GM23338 (cell line): ENCODE measurements around the gene FRYL. TPM values are rescaled to one million over a fixed set of nuclear protein-coding genes. Genes with fewer than 3 reads are reported as not detected.

Experiments
- ATAC-seq: fragments of 200-7000 bp; cut with Tn5 transposase; 3 replicates; pipeline ENCODE4 v1.9.1; 2020
- DNase-seq: peaks from one replicate; pipeline ENCODE4 v3.0.0-alpha.2; 2015; ENCODE audit warnings: low spot score
- H2AFZ ChIP-seq: fragments of 200-600 bp; sonication (generic); 2 replicates; pipeline ENCODE4 v1.8.0; 2016; ENCODE audit warnings: antibody characterized with exemption, mild to moderate bottlenecking, moderate library complexity
- H3F3A ChIP-seq: fragments of 200-600 bp; sonication (generic); replicated peaks from 2 replicates; pipeline ENCODE4 v1.8.0; 2017; ENCODE audit warnings: antibody characterized with exemption, mixed run types, low read depth
- H3K27ac ChIP-seq: fragments of 200-600 bp; sonication (generic); 2 replicates; pipeline ENCODE4 v1.6.1; 2016; ENCODE audit warnings: low read depth
- H3K27me3 ChIP-seq: fragments of 200-600 bp; sonication (generic); 2 replicates; pipeline ENCODE4 v1.8.0; 2016; ENCODE audit warnings: mild to moderate bottlenecking, mixed run types, moderate library complexity; ENCODE audit not compliant: insufficient read depth
- H3K36me3 ChIP-seq: fragments of 200-600 bp; sonication (generic); 2 replicates; pipeline ENCODE4 v1.8.0; 2016; ENCODE audit warnings: mild to moderate bottlenecking; ENCODE audit not compliant: insufficient read depth
- H3K4me1 ChIP-seq: fragments of 200-600 bp; sonication (generic); 2 replicates; pipeline ENCODE4 v1.8.0; 2016; ENCODE audit warnings: mild to moderate bottlenecking, moderate library complexity; ENCODE audit not compliant: insufficient read depth
- H3K4me2 ChIP-seq: fragments of 200-600 bp; sonication (generic); 2 replicates; pipeline ENCODE4 v1.7.1; 2017; ENCODE audit warnings: mixed run types
- H3K4me3 ChIP-seq: fragments of 200-600 bp; sonication (generic); 2 replicates; pipeline ENCODE4 v1.6.1; 2016; ENCODE audit warnings: mixed run types
- H3K79me2 ChIP-seq: fragments of 200-600 bp; sonication (generic); replicated peaks from 2 replicates; pipeline ENCODE4 v1.8.0; 2017; ENCODE audit warnings: mild to moderate bottlenecking; ENCODE audit not compliant: insufficient read depth
- H3K9me2 ChIP-seq: fragments of 200-600 bp; sonication (generic); 2 replicates; pipeline ENCODE4 v1.8.0; 2017; ENCODE audit not compliant: insufficient read depth
- H4K20me1 ChIP-seq: fragments of 200-600 bp; sonication (generic); replicated peaks from 2 replicates; pipeline ENCODE4 v1.8.0; 2017; ENCODE audit warnings: mild to moderate bottlenecking; ENCODE audit not compliant: insufficient read depth
- H3K27ac Mint-ChIP-seq: 2 replicates; pipeline ENCODE4 v1.8.0; 2020; ENCODE audit warnings: inconsistent platforms, mild to moderate bottlenecking, moderate library complexity, mixed read lengths
- H3K27me3 Mint-ChIP-seq: 3 replicates; pipeline ENCODE4 v1.8.0; 2022; ENCODE audit warnings: low read depth, mild to moderate bottlenecking, moderate library complexity, mixed read lengths, inconsistent platforms; ENCODE audit not compliant: insufficient read depth, poor library complexity
- H3K36me3 Mint-ChIP-seq: 3 replicates; pipeline ENCODE4 v1.8.0; 2021; ENCODE audit warnings: low read depth, mild to moderate bottlenecking, inconsistent platforms, moderate library complexity, mixed read lengths
- H3K4me1 Mint-ChIP-seq: 3 replicates; pipeline ENCODE4 v1.8.0; 2020; ENCODE audit warnings: mild to moderate bottlenecking, inconsistent platforms, mixed read lengths
- H3K4me3 Mint-ChIP-seq: 3 replicates; pipeline ENCODE4 v1.8.0; 2021; ENCODE audit warnings: moderate library complexity, mild to moderate bottlenecking, inconsistent platforms, mixed read lengths
- H3K9me3 Mint-ChIP-seq: 3 replicates; pipeline ENCODE4 v1.8.0; 2020; ENCODE audit warnings: moderate library complexity, mild to moderate bottlenecking, inconsistent platforms, mixed read lengths
- CREB1 ChIP-seq: fragments of 250-450 bp; sonication (Bioruptor Pico); IDR thresholded peaks from 2 replicates; pipeline ENCODE4 v1.5.0; 2020; ENCODE audit warnings: low read depth, mild to moderate bottlenecking, moderate library complexity
- CTCF ChIP-seq, 2 experiments: fragments of 200-600 bp in 1 of 2; sonication (generic) in 1 of 2; conservative IDR thresholded peaks; 2 replicates each; pipeline versions ENCODE4 v1.5.1 to v1.6.1; 2016 to 2017; ENCODE audit warnings: antibody characterized with exemption in 2 of 2, low read depth in 2 of 2, mild to moderate bottlenecking in 2 of 2, moderate library complexity in 1 of 2
- EZH2 ChIP-seq: fragments of 200-600 bp; sonication (generic); IDR thresholded peaks from one replicate; pipeline ENCODE4 v1.8.0; 2017; ENCODE audit warnings: antibody characterized with exemption, mild to moderate bottlenecking, low read depth; ENCODE audit not compliant: unreplicated experiment
- EZH2phosphoT487 ChIP-seq: fragments of 200-600 bp; sonication (generic); IDR thresholded peaks from one replicate; pipeline ENCODE4 v1.8.1; 2018; ENCODE audit warnings: antibody characterized with exemption; ENCODE audit not compliant: unreplicated experiment
- JUNB ChIP-seq: IDR thresholded peaks from one replicate; pipeline ENCODE4 v1.6.1; 2016; ENCODE audit warnings: antibody characterized with exemption; ENCODE audit not compliant: unreplicated experiment
- NANOG ChIP-seq: IDR thresholded peaks from 2 replicates; pipeline ENCODE4 v1.6.1; 2016; ENCODE audit warnings: antibody characterized with exemption, borderline replicate concordance
- POLR2AphosphoS5 ChIP-seq: IDR thresholded peaks from 2 replicates; pipeline ENCODE4 v1.6.1; 2016; ENCODE audit warnings: antibody characterized with exemption, low read depth
- REST ChIP-seq: IDR thresholded peaks from one replicate; pipeline ENCODE4 v1.6.1; 2018; ENCODE audit warnings: antibody characterized with exemption; ENCODE audit not compliant: unreplicated experiment
- STAT1 ChIP-seq: IDR thresholded peaks from one replicate; pipeline ENCODE4 v1.6.1; 2016; ENCODE audit warnings: antibody characterized with exemption; ENCODE audit not compliant: unreplicated experiment
- ZNF114 ChIP-seq: fragments of 250-450 bp; sonication (Bioruptor Pico); IDR thresholded peaks from 2 replicates; pipeline ENCODE4 v1.5.0; 2020; ENCODE audit warnings: mild to moderate bottlenecking, moderate library complexity
- ZNF331 ChIP-seq: fragments of 250-450 bp; sonication (Bioruptor Pico); IDR thresholded peaks from 2 replicates; pipeline ENCODE4 v1.5.0; 2020; ENCODE audit warnings: low read depth, mild to moderate bottlenecking, moderate library complexity
- polyA plus RNA-seq: library from polyadenylated mRNA; unstranded; fragments of >200 nt; fragmentation: Nextera tagmentation; extraction: Ambion mirVana; gene quantifications from 2 replicates; pipeline ENCODE4 v1.2.1, GENCODE V29; 2016
- total RNA-seq: library from RNA; depleted of rRNA; stranded (reverse); fragments of >200 nt; shearing (Covaris generic); gene quantifications from 2 replicates; pipeline ENCODE4 v1.2.3, GENCODE V29; 2014
- TF ChIP-seq, protein P1 (sequence below): fragments of 250-450 bp; sonication (Bioruptor Pico); IDR thresholded peaks from 2 replicates; pipeline ENCODE4 v1.5.0; 2020; ENCODE audit warnings: mild to moderate bottlenecking, moderate library complexity
- TF ChIP-seq, protein P2 (sequence below): IDR thresholded peaks from 2 replicates; pipeline ENCODE4 v1.6.1; 2016; ENCODE audit warnings: antibody characterized with exemption

Gene FRYL
- total and polyA plus RNA-seq, 2 experiments from 2014 or later, result 30.7 to 53.3 TPM

DNA sequence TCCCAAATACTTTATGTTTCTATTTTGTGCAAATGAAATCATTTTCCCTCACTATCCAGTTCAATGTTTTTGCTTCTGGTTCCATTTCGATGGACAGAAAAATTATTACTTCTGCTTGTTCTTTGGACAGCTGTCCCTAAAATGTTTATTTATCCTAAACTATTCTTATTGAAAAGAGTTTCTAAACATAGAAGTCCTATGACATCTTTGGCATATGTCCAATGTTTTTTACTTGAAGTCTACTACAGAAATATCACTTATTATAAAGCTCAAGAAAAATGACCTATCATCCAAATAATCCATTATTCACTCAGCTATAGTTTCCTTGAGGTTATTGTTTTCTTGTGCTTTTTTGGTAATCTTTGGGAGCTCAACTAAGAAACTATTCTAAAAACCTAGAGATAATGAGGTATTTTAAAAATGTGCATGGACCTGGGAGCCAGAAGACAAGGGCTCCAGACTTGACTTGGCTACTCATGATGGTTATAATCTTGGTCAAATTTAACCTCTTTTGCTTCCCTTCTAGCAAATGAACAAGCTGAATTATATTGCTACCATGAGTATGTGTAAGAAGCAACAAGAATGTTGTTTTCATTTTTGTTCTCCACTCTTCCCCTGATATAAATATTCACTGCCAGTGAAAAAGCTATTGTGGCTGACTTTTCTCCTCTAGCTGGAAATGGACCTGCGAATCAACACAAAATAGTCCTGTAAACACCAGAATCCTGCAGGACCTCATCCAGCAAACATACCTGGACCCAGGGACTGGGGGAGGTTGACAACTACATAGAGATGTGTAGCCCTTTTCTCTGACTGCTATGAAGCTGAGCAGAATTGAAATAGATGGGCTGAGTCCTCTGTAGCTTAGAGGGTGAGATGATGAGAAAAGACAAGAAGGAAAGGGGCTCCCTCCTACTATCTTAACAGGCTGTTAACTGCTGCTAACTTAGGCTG, 137.4 kb downstream of the FRYL start:
- Histone ChIP-seq H3K4me3 (no peak overlapping the region), H3K4me1 (peaks cover 9% of the 10 kb centered on the region), H3K4me2 (no peak overlapping the region), H3K79me2 (peaks cover 41% of the 10 kb centered on the region), H2AFZ (no peak overlapping the region), H3K27me3 (no peaks in the 10 kb centered on the region), H3K9me2 (no peaks in the 10 kb centered on the region), H3F3A (no peaks in the 10 kb centered on the region), H4K20me1 (0 out of 2 replicates have a peak, but pooled peaks cover 2% of the 10 kb centered on the region), H3K36me3 (no peaks in the 10 kb centered on the region), H3K27ac (0 out of 2 replicates have a peak overlapping the region, but pooled peaks have one; percentile 24)
- Mint-ChIP-seq H3K4me3 (no peak overlapping the region), H3K27ac (peak overlapping the region; percentile 10), H3K9me3 (no peaks in the 10 kb centered on the region; the same call in 1 of the 3 replicates), H3K27me3 (no peaks in the 10 kb centered on the region), H3K4me1 (peaks cover 16% of the 10 kb centered on the region), H3K36me3 (no peaks in the 10 kb centered on the region)
- peak; percentile 41; the same call in 2 of the 3 replicates for ATAC-seq
- no peak for DNase-seq
- TF ChIP-seq JUNB (no peak), EZH2 (no peak), ZNF114 (CRISPR knock-in tag) (no peak), NANOG (no peak), ZNF331 (CRISPR knock-in tag) (no peak), CTCF (conservative IDR thresholded peaks at IDR 0.05; ENCODE audit: low read depth in 2 of 2) (no peak), REST (no peak), EZH2phosphoT487 (no peak), CREB1 (CRISPR knock-in tag) (no peak), STAT1 (no peak), POLR2AphosphoS5 (no peak)
- TF ChIP-seq, protein P1, sequence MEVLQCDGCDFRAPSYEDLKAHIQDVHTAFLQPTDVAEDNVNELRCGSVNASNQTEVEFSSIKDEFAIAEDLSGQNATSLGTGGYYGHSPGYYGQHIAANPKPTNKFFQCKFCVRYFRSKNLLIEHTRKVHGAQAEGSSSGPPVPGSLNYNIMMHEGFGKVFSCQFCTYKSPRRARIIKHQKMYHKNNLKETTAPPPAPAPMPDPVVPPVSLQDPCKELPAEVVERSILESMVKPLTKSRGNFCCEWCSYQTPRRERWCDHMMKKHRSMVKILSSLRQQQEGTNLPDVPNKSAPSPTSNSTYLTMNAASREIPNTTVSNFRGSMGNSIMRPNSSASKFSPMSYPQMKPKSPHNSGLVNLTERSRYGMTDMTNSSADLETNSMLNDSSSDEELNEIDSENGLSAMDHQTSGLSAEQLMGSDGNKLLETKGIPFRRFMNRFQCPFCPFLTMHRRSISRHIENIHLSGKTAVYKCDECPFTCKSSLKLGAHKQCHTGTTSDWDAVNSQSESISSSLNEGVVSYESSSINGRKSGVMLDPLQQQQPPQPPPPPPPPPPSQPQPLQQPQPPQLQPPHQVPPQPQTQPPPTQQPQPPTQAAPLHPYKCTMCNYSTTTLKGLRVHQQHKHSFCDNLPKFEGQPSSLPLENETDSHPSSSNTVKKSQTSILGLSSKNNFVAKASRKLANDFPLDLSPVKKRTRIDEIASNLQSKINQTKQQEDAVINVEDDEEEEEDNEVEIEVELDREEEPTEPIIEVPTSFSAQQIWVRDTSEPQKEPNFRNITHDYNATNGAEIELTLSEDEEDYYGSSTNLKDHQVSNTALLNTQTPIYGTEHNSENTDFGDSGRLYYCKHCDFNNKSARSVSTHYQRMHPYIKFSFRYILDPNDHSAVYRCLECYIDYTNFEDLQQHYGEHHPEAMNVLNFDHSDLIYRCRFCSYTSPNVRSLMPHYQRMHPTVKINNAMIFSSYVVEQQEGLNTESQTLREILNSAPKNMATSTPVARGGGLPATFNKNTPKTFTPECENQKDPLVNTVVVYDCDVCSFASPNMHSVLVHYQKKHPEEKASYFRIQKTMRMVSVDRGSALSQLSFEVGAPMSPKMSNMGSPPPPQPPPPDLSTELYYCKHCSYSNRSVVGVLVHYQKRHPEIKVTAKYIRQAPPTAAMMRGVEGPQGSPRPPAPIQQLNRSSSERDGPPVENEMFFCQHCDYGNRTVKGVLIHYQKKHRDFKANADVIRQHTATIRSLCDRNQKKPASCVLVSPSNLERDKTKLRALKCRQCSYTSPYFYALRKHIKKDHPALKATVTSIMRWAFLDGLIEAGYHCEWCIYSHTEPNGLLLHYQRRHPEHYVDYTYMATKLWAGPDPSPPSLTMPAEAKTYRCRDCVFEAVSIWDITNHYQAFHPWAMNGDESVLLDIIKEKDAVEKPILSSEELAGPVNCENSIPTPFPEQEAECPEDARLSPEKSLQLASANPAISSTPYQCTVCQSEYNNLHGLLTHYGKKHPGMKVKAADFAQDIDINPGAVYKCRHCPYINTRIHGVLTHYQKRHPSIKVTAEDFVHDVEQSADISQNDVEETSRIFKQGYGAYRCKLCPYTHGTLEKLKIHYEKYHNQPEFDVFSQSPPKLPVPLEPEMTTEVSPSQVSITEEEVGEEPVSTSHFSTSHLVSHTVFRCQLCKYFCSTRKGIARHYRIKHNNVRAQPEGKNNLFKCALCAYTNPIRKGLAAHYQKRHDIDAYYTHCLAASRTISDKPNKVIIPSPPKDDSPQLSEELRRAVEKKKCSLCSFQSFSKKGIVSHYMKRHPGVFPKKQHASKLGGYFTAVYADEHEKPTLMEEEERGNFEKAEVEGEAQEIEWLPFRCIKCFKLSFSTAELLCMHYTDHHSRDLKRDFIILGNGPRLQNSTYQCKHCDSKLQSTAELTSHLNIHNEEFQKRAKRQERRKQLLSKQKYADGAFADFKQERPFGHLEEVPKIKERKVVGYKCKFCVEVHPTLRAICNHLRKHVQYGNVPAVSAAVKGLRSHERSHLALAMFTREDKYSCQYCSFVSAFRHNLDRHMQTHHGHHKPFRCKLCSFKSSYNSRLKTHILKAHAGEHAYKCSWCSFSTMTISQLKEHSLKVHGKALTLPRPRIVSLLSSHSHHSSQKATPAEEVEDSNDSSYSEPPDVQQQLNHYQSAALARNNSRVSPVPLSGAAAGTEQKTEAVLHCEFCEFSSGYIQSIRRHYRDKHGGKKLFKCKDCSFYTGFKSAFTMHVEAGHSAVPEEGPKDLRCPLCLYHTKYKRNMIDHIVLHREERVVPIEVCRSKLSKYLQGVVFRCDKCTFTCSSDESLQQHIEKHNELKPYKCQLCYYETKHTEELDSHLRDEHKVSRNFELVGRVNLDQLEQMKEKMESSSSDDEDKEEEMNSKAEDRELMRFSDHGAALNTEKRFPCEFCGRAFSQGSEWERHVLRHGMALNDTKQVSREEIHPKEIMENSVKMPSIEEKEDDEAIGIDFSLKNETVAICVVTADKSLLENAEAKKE (CRISPR knock-in tag), result no peak
- TF ChIP-seq, protein P2, sequence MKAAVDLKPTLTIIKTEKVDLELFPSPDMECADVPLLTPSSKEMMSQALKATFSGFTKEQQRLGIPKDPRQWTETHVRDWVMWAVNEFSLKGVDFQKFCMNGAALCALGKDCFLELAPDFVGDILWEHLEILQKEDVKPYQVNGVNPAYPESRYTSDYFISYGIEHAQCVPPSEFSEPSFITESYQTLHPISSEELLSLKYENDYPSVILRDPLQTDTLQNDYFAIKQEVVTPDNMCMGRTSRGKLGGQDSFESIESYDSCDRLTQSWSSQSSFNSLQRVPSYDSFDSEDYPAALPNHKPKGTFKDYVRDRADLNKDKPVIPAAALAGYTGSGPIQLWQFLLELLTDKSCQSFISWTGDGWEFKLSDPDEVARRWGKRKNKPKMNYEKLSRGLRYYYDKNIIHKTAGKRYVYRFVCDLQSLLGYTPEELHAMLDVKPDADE, result no peak
